ENCODE measurements around the gene IMP4.

DNA sequence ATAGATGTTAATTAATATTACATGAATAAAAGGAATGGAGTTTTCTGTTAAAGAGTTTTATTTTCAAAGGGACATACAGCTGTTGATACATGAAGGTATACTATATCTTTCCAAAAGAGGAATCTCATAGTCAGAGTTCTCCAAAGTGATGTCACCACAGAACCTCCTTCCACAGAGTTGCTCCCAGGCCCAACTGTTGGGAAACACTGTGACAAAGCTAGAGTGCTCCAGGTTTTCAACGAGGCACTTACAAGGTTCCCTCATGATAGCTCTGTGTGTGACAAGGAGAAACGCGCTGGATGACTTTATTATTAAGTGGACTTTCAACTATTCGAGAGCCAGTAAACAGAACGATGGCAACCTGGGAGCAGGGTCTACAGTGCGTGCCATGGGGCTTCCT is 46.7 kb downstream of the IMP4 start:
- TF ChIP-seq, protein P1, sequence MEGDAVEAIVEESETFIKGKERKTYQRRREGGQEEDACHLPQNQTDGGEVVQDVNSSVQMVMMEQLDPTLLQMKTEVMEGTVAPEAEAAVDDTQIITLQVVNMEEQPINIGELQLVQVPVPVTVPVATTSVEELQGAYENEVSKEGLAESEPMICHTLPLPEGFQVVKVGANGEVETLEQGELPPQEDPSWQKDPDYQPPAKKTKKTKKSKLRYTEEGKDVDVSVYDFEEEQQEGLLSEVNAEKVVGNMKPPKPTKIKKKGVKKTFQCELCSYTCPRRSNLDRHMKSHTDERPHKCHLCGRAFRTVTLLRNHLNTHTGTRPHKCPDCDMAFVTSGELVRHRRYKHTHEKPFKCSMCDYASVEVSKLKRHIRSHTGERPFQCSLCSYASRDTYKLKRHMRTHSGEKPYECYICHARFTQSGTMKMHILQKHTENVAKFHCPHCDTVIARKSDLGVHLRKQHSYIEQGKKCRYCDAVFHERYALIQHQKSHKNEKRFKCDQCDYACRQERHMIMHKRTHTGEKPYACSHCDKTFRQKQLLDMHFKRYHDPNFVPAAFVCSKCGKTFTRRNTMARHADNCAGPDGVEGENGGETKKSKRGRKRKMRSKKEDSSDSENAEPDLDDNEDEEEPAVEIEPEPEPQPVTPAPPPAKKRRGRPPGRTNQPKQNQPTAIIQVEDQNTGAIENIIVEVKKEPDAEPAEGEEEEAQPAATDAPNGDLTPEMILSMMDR (conservative IDR thresholded peaks at IDR 0.05 in 1 of 2, IDR thresholded peaks at IDR 0.05 in 1 of 2; ENCODE audit: extremely low read depth in 1 of 2, insufficient read depth in 1 of 2, low read depth in 1 of 2, low read length in 2 of 2) = no peak
- TF ChIP-seq EZH2 (IDR thresholded peaks at IDR 0.05; ENCODE audit: borderline replicate concordance, low read length) = no peak

Measured in mammary epithelial cell (primary cell).